IMR-90 (cell line): ENCODE results near the gene MTUS2. TPM values are rescaled to one million over a fixed set of nuclear protein-coding genes. Genes with fewer than 3 reads are reported as not detected.

Source experiments
- ATAC-seq: fragments of 200-7000 bp; cut with Tn5 transposase; 2 replicates; pipeline ENCODE4 v1.9.1; 2020; ENCODE audit warnings: low read depth, mild to moderate bottlenecking, moderate library complexity
- BruUV-seq: library from RNA; stranded (reverse); fragments of 400-500 nt; replicated peaks from 2 replicates; lab custom pipeline; 2021; lab: Mats Ljungman, UMichigan
- CTCF ChIA-PET: fragments of 300-600 bp; formaldehyde crosslinking; extraction: SDS; loops from one replicate; lab custom pipeline; 2021; ENCODE audit warnings: antibody characterized with exemption; lab: Yijun Ruan, JAX
- POLR2A ChIA-PET: fragments of 300-600 bp; sonication (Branson Sonifier 250); formaldehyde crosslinking; loops from one replicate; lab custom pipeline; 2022; ENCODE audit warnings: antibody characterized with exemption; ENCODE audit not compliant: unreplicated experiment; lab: Charles Lee
- DNase-seq: peaks from one replicate; pipeline ENCODE4 v3.0.0; 2013
- H2AFZ ChIP-seq: replicated peaks from 2 replicates; pipeline ENCODE3; 2013; ENCODE audit warnings: low read length, mild to moderate bottlenecking; ENCODE audit not compliant: poor library complexity
- H2AK5ac ChIP-seq: 2 replicates; pipeline ENCODE4 v1.6.1; 2013; ENCODE audit warnings: low read depth, low read length, inconsistent platforms
- H2AK9ac ChIP-seq: replicated peaks from 2 replicates; pipeline ENCODE3; 2013; ENCODE audit warnings: mild to moderate bottlenecking, low read depth, low read length, moderate library complexity; ENCODE audit not compliant: poor library complexity
- H2BK120ac ChIP-seq: 2 replicates; pipeline ENCODE4 v1.6.1; 2013; ENCODE audit warnings: low read depth, low read length, inconsistent platforms
- H2BK15ac ChIP-seq: 3 replicates; pipeline ENCODE4 v1.6.1; 2013; ENCODE audit warnings: low read depth, low read length, inconsistent platforms
- H2BK20ac ChIP-seq: 2 replicates; pipeline ENCODE4 v1.6.1; 2013; ENCODE audit warnings: low read depth, mild to moderate bottlenecking, inconsistent platforms, low read length, moderate library complexity
- H2BK5ac ChIP-seq: 2 replicates; pipeline ENCODE4 v1.6.1; 2013; ENCODE audit warnings: mild to moderate bottlenecking, low read depth, low read length, inconsistent platforms; ENCODE audit not compliant: poor library complexity, severe bottlenecking
- H3K14ac ChIP-seq: replicated peaks from 2 replicates; pipeline ENCODE4 v1.6.1; 2013; ENCODE audit warnings: low read depth, low read length, inconsistent platforms
- H3K18ac ChIP-seq: 2 replicates; pipeline ENCODE4 v1.6.1; 2013; ENCODE audit warnings: low read depth, low read length, control low read depth
- H3K23ac ChIP-seq: 2 replicates; pipeline ENCODE4 v1.6.1; 2013; ENCODE audit warnings: low read depth, low read length, inconsistent platforms
- H3K27ac ChIP-seq: 2 replicates; pipeline ENCODE4 v1.5.1; 2013; ENCODE audit warnings: mild to moderate bottlenecking, control low read depth, low read length; ENCODE audit not compliant: insufficient read depth
- H3K27me3 ChIP-seq: 2 replicates; pipeline ENCODE4 v1.6.1; 2013; ENCODE audit warnings: low read length; ENCODE audit not compliant: control insufficient read depth, insufficient read depth
- H3K36me3 ChIP-seq: 2 replicates; pipeline ENCODE4 v1.6.1; 2013; ENCODE audit warnings: low read length, mixed read lengths; ENCODE audit not compliant: control insufficient read depth, insufficient read depth
- H3K4ac ChIP-seq: 2 replicates; pipeline ENCODE4 v1.6.1; 2013; ENCODE audit warnings: low read depth, low read length, inconsistent platforms
- H3K4me1 ChIP-seq: 2 replicates; pipeline ENCODE4 v1.6.1; 2013; ENCODE audit warnings: low read length, mixed read lengths; ENCODE audit not compliant: control insufficient read depth, insufficient read depth
- H3K4me2 ChIP-seq: 2 replicates; pipeline ENCODE4 v1.6.1; 2013; ENCODE audit warnings: low read depth, mild to moderate bottlenecking, control low read depth, low read length, moderate library complexity
- H3K4me3 ChIP-seq: 2 replicates; pipeline ENCODE4 v1.5.1; 2013; ENCODE audit warnings: low read depth, mild to moderate bottlenecking, control low read depth, low read length, moderate library complexity; ENCODE audit not compliant: insufficient read depth
- H3K56ac ChIP-seq: 2 replicates; pipeline ENCODE4 v1.6.1; 2013; ENCODE audit warnings: low read length, inconsistent platforms; ENCODE audit not compliant: insufficient read depth; ENCODE audit errors: extremely low read depth
- H3K79me1 ChIP-seq, 2 experiments: 2 replicates each; pipeline ENCODE4 v1.6.1; 2013; ENCODE audit warnings: low read length in 2 of 2, inconsistent platforms in 1 of 2, low read depth in 1 of 2
- H3K9ac ChIP-seq: 2 replicates; pipeline ENCODE4 v1.6.1; 2013; ENCODE audit warnings: low read depth, low read length, control low read depth
- H3K9me1 ChIP-seq: 2 replicates; pipeline ENCODE4 v1.6.1; 2013; ENCODE audit warnings: low read length, inconsistent platforms; ENCODE audit not compliant: insufficient read depth
- H3K9me3 ChIP-seq: 2 replicates; pipeline ENCODE4 v1.6.1; 2013; ENCODE audit warnings: low read length; ENCODE audit not compliant: control insufficient read depth, insufficient read depth
- H4K20me1 ChIP-seq: 2 replicates; pipeline ENCODE4 v1.6.1; 2013; ENCODE audit warnings: low read length, inconsistent platforms; ENCODE audit not compliant: insufficient read depth
- H4K5ac ChIP-seq: 2 replicates; pipeline ENCODE4 v1.6.1; 2013; ENCODE audit warnings: mild to moderate bottlenecking, low read depth, low read length, control low read depth
- H4K8ac ChIP-seq, 2 experiments: 2 replicates each; pipeline ENCODE4 v1.6.1; 2013; ENCODE audit warnings: low read depth in 2 of 2, low read length in 2 of 2, control low read depth in 1 of 2, inconsistent platforms in 1 of 2
- H4K91ac ChIP-seq: 2 replicates; pipeline ENCODE4 v1.6.1; 2013; ENCODE audit warnings: low read depth, low read length, inconsistent platforms; ENCODE audit not compliant: insufficient read depth
- CEBPB ChIP-seq: IDR thresholded peaks from 2 replicates; pipeline ENCODE4 v1.6.1; 2012; ENCODE audit warnings: low read depth, low read length, improper control_type of control experiment
- MAFK ChIP-seq: IDR thresholded peaks from 2 replicates; pipeline ENCODE4 v1.6.1; 2012; ENCODE audit warnings: low read depth, low read length, improper control_type of control experiment
- MAZ ChIP-seq: IDR thresholded peaks from 2 replicates; pipeline ENCODE4 v1.6.1; 2012; ENCODE audit warnings: low read depth, mild to moderate bottlenecking, low read length, improper control_type of control experiment, moderate library complexity, borderline replicate concordance
- MXI1 ChIP-seq: IDR thresholded peaks from 2 replicates; pipeline ENCODE4 v1.6.1; 2012; ENCODE audit warnings: low read depth, mild to moderate bottlenecking, low read length, moderate library complexity, borderline replicate concordance
- NFE2L2 ChIP-seq: fragments of 150-350 bp; IDR thresholded peaks from 2 replicates; pipeline ENCODE4 v1.6.1; 2016; ENCODE audit warnings: low read depth, mild to moderate bottlenecking, low read length
- RAD21 ChIP-seq: IDR thresholded peaks from 2 replicates; pipeline ENCODE4 v1.6.1; 2012; ENCODE audit warnings: low read length, improper control_type of control experiment
- RFX5 ChIP-seq: IDR thresholded peaks from 2 replicates; pipeline ENCODE4 v1.8.0; 2012; ENCODE audit warnings: low read depth, mild to moderate bottlenecking, low read length, moderate library complexity
- SMC3 ChIP-seq: fragments of 150-350 bp; IDR thresholded peaks from 2 replicates; pipeline ENCODE4 v1.6.1; 2016; ENCODE audit warnings: low read depth, mild to moderate bottlenecking, antibody characterized with exemption, low read length, moderate library complexity
- WGBS, 2 experiments: methylation state at CpG; one replicate each; pipeline versions ENCODE4 v1.1.5 to v1.1.7; 2013; ENCODE audit warnings: missing lambda C conversion rate in 2 of 2; ENCODE audit not compliant: insufficient read length in 1 of 2; ENCODE audit errors: extremely low coverage in 2 of 2; 5-methylcytosine and 5-hydroxymethylcytosine counted together
- dilution Hi-C: fragments of 300-500 bp; cut with HindIII; formaldehyde crosslinking; loops from one replicate; pipeline ENCODE4 v1.14.3; 2018; ENCODE audit warnings: low sequenced_read_pairs; ENCODE audit not compliant: unreplicated experiment
- in situ Hi-C: fragments of 300-500 bp; cut with MboI; formaldehyde crosslinking; loops from 3 replicates; pipeline ENCODE4 v1.14.3; 2019; ENCODE audit warnings: low sequenced_read_pairs, inconsistent platforms, mixed read lengths
- intact Hi-C: fragments of 100-400 bp; cut with micrococcal nuclease; formaldehyde crosslinking; loops from 2 replicates; pipeline ENCODE4 v1.10.0; 2022
- polyA plus RNA-seq, 3 experiments: library from polyadenylated mRNA; depleted of rRNA; stranded (reverse); fragments of >200 nt; gene quantifications; 2 replicates each; pipeline ENCODE4 v1.2.3, GENCODE V29; 2012; ENCODE audit warnings: low replicate concordance in 1 of 3
- total RNA-seq: library from RNA; depleted of rRNA; stranded (reverse); fragments of >200 nt; gene quantifications from 2 replicates; pipeline ENCODE4 v1.2.3, GENCODE V29; 2012
- TF ChIP-seq, protein P1 (sequence below): conservative IDR thresholded peaks from 2 replicates; pipeline ENCODE4 v1.5.1; 2012; ENCODE audit warnings: mild to moderate bottlenecking, low read depth, low read length, improper control_type of control experiment
- TF ChIP-seq, protein P2 (sequence below): fragments of 150-350 bp; IDR thresholded peaks from 2 replicates; pipeline ENCODE4 v1.6.1; 2017; ENCODE audit warnings: mild to moderate bottlenecking, antibody characterized with exemption, low read length, low read depth

Gene MTUS2
- total and polyA plus RNA-seq, 2 of the 4 experiments (the other 2 are of a cell fraction): under 0.01 to 0.02 TPM

DNA sequence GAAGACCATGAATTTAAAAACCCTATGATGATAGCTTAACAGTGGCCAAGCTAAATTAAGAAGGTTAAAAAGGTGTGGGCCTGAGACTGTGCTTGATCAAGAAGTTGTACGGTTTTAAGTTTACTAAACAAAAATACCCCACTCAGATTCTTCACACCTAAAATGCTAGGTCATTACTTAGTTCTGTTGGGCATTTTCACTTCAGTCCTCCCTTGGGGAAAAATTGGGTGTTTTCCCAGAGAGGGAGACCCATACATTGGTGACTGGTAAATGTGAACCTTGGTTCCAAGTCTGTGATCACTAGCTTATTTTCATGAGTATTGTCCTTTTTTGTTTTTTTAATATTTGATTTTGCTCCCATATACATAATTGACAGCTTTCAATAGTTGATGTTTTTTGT is 44.4 kb downstream of the MTUS2 start:
- Histone ChIP-seq H3K27ac (no peak overlapping the region), H2BK15ac (no peak overlapping the region), H3K36me3 (no peaks in the 10 kb centered on the region), H4K20me1 (no peaks in the 10 kb centered on the region), H2BK20ac (no peak overlapping the region), H3K79me1 (no peaks in the 10 kb centered on the region), H3K4ac (no peak overlapping the region), H4K5ac (no peak overlapping the region), H3K4me2 (no peak overlapping the region), H3K9ac (no peak overlapping the region), H2BK5ac (no peak overlapping the region), H3K56ac (no peak overlapping the region), H2BK120ac (no peak overlapping the region), H3K4me3 (no peak overlapping the region), H3K4me1 (no peaks in the 10 kb centered on the region), H3K9me3 (no peaks in the 10 kb centered on the region), H4K8ac (no peak overlapping the region), H3K14ac (no peak overlapping the region), H3K27me3 (no peaks in the 10 kb centered on the region), H2AK9ac (no peak overlapping the region), H2AFZ (no peak overlapping the region), H3K23ac (no peak overlapping the region), H4K91ac (no peak overlapping the region), H3K9me1 (no peaks in the 10 kb centered on the region; the same call in 1 of the 2 replicates), H3K18ac (no peak overlapping the region), H2AK5ac (no peak overlapping the region)
- ATAC-seq: no peak
- DNase-seq: no peak
- CTCF ChIA-PET: interaction anchor here (0.5 to 1.4 kb wide), 2 partner anchors 13 to 210 kb away, joined by 3 to 4 read pairs; no protein-coding TSS in a partner anchor
- POLR2A ChIA-PET: no interaction called here
- no TSS peak for BruUV-seq
- in situ Hi-C loops: no loop called here
- no CpG with 5 or more reads among the region's 1 CpG for WGBS, 2 experiments
- intact Hi-C loops: no loop called here
- dilution Hi-C loops: no loop called here
- TF ChIP-seq SMC3: no peak
- TF ChIP-seq, protein P1, sequence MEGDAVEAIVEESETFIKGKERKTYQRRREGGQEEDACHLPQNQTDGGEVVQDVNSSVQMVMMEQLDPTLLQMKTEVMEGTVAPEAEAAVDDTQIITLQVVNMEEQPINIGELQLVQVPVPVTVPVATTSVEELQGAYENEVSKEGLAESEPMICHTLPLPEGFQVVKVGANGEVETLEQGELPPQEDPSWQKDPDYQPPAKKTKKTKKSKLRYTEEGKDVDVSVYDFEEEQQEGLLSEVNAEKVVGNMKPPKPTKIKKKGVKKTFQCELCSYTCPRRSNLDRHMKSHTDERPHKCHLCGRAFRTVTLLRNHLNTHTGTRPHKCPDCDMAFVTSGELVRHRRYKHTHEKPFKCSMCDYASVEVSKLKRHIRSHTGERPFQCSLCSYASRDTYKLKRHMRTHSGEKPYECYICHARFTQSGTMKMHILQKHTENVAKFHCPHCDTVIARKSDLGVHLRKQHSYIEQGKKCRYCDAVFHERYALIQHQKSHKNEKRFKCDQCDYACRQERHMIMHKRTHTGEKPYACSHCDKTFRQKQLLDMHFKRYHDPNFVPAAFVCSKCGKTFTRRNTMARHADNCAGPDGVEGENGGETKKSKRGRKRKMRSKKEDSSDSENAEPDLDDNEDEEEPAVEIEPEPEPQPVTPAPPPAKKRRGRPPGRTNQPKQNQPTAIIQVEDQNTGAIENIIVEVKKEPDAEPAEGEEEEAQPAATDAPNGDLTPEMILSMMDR: no peak
- no peak for TF ChIP-seq RFX5
- no peak for TF ChIP-seq RAD21
- no peak for TF ChIP-seq MXI1
- TF ChIP-seq, protein P2, sequence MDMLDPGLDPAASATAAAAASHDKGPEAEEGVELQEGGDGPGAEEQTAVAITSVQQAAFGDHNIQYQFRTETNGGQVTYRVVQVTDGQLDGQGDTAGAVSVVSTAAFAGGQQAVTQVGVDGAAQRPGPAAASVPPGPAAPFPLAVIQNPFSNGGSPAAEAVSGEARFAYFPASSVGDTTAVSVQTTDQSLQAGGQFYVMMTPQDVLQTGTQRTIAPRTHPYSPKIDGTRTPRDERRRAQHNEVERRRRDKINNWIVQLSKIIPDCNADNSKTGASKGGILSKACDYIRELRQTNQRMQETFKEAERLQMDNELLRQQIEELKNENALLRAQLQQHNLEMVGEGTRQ: no peak
- TF ChIP-seq MAFK: no peak
- TF ChIP-seq MAZ: no peak
- TF ChIP-seq CEBPB: no peak
- TF ChIP-seq NFE2L2: no peak
